Neural progenitor cell (in vitro differentiated cells): ENCODE data around the gene ZC3H12A.

ENCODE experiments used
- EZH2 ChIP-seq: fragments of 200-600 bp; sonication (generic); IDR thresholded peaks from 2 replicates; pipeline ENCODE4 v1.6.1; 2017; ENCODE audit warnings: antibody characterized with exemption, mild to moderate bottlenecking, moderate library complexity
- EZH2phosphoT487 ChIP-seq: fragments of 200-600 bp; sonication (generic); IDR thresholded peaks from 2 replicates; pipeline ENCODE4 v1.6.1; 2017; ENCODE audit warnings: antibody characterized with exemption
- TF ChIP-seq, protein P1 (sequence below): fragments of 200-600 bp; sonication (generic); IDR thresholded peaks from 2 replicates; pipeline ENCODE4 v1.5.1; 2017; ENCODE audit warnings: antibody characterized with exemption, mild to moderate bottlenecking

DNA sequence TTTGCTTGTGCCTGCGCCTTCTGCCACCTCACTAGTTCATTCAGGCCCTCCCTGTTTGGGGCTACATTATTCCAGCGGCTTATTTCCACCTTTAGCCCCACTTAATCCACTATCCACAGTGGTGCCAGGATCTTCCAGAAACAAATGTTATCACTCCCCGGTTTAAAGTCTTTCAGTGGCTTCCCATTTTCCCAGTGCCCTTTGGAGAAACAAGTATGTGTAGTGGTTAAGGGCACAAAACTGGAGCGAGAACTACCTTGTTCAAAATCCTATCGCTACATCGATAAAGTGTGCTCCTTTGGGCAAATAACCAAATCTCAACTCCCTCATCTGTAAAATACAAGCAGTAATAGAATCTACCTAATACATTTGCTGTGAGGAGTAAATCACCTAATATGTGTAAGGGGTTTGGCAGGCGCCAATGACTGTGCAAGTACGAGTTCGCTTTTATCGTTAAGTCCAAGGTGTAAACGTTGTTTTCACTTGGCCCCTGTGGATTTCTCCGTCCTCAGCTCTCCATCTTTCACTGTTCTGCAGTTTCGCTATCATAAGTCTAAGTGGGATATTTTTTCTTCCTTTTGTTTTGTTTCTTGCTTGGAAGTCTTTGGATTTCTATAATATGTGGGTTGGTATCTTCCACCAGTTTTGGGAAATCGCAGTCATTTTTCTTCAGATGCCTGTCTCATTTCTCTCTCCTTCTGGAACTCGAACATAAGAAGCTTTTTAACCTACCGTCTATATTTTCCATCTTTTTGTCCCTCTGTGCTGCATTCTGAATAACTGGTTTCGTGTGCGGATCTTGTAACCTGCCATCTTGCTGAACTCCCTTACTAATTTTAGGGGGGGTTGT is 41.0 kb downstream of the ZC3H12A start:
- TF ChIP-seq, protein P1, sequence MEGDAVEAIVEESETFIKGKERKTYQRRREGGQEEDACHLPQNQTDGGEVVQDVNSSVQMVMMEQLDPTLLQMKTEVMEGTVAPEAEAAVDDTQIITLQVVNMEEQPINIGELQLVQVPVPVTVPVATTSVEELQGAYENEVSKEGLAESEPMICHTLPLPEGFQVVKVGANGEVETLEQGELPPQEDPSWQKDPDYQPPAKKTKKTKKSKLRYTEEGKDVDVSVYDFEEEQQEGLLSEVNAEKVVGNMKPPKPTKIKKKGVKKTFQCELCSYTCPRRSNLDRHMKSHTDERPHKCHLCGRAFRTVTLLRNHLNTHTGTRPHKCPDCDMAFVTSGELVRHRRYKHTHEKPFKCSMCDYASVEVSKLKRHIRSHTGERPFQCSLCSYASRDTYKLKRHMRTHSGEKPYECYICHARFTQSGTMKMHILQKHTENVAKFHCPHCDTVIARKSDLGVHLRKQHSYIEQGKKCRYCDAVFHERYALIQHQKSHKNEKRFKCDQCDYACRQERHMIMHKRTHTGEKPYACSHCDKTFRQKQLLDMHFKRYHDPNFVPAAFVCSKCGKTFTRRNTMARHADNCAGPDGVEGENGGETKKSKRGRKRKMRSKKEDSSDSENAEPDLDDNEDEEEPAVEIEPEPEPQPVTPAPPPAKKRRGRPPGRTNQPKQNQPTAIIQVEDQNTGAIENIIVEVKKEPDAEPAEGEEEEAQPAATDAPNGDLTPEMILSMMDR: no peak
- TF ChIP-seq EZH2phosphoT487 (no peak), EZH2 (no peak)
